Lower leg skin (tissue), 4 donors: ENCODE data around the gene UGT3A2. TPM values are rescaled to one million over a fixed set of nuclear protein-coding genes. Genes with fewer than 3 reads are reported as not detected.

Experiments used
- DNase-seq, 2 donors: peaks; one replicate each; pipeline ENCODE4 v3.0.0-alpha.2; 2019; ENCODE audit warnings: low spot score in 2 of 2
- H3K4me3 ChIP-seq: fragments of 200-600 bp; sonication (generic); 2 replicates; pipeline ENCODE4 v1.5.1; 2017; ENCODE audit warnings: mild to moderate bottlenecking, low read depth; ENCODE audit not compliant: poor library complexity, severe bottlenecking
- POLR2A ChIP-seq, 2 donors: fragments of 450-650 bp; IDR thresholded peaks; one replicate each; pipeline ENCODE4 v1.6.1; 2016 to 2017; ENCODE audit warnings: antibody characterized with exemption in 2 of 2, mild to moderate bottlenecking in 1 of 2, moderate library complexity in 1 of 2
- whole genome bisulfite sequencing, 2 donors: methylation state at CpG; one replicate each; pipeline ENCODE4 v1.1.5; 2018; 5-methylcytosine and 5-hydroxymethylcytosine counted together
- intact Hi-C: fragments of 100-400 bp; cut with DNase I; formaldehyde crosslinking; loops from one replicate; pipeline ENCODE4 v1.15.0; 2023; ENCODE audit warnings: low total_unique reads
- total RNA-seq, 4 donors: library from RNA; depleted of rRNA; stranded (reverse); fragments of >200 nt; gene quantifications; one replicate each; pipeline ENCODE4 v1.1.0, GENCODE V29; 2016
- TF ChIP-seq, protein P1 (sequence below), 3 donors: fragments of 450-650 bp; IDR thresholded peaks; one replicate each; pipeline ENCODE4 v1.5.1; 2016; ENCODE audit warnings: antibody characterized with exemption in 3 of 3, mild to moderate bottlenecking in 3 of 3, moderate library complexity in 2 of 3

Gene UGT3A2
- total RNA-seq, 4 donors from 2014 or later = 3.1 to 38.2 (median 7.7) TPM

DNA sequence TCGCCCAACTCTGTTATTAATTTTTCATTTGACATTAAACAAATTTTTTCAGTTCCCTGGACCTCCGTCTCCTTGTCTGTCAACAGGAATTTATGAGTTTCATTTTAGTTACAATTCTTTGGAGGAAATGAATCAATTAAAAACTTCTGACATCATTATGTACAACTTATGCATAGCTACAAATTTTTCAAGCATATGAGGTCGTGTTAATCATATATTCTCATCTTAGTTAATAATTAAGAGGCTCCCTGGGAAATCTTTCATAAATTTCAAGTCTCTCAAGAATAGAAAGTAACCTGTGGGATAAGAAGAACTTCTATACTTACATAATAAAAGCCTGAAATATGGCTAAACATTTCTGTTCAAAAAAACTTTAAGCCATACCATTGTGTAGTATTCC lies 78.9 kb downstream of the UGT3A2 start:
- intact Hi-C loops = no loop called here
- no peak for TF ChIP-seq POLR2A (IDR thresholded peaks at IDR 0.05)
- TF ChIP-seq, protein P1, sequence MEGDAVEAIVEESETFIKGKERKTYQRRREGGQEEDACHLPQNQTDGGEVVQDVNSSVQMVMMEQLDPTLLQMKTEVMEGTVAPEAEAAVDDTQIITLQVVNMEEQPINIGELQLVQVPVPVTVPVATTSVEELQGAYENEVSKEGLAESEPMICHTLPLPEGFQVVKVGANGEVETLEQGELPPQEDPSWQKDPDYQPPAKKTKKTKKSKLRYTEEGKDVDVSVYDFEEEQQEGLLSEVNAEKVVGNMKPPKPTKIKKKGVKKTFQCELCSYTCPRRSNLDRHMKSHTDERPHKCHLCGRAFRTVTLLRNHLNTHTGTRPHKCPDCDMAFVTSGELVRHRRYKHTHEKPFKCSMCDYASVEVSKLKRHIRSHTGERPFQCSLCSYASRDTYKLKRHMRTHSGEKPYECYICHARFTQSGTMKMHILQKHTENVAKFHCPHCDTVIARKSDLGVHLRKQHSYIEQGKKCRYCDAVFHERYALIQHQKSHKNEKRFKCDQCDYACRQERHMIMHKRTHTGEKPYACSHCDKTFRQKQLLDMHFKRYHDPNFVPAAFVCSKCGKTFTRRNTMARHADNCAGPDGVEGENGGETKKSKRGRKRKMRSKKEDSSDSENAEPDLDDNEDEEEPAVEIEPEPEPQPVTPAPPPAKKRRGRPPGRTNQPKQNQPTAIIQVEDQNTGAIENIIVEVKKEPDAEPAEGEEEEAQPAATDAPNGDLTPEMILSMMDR (IDR thresholded peaks at IDR 0.05) = no peak
- 44 to 55% methylated on average over 3 of the region's 3 CpGs for WGBS, 2 donors

More for the DNA sequence above, 78.9 kb downstream of the UGT3A2 start:
- H3K4me3 ChIP-seq = no peak overlapping the region
- no peak for DNase-seq

Other genes with a start within 250 kb of the UGT3A2 start
- 1 to 10 TPM; 1.4 to 5.5 (median 4.4) TPM for gene IL7R, start 210.0 kb downstream of the UGT3A2 start, total RNA-seq
- gene CAPSL, start 128.3 kb downstream of the UGT3A2 start, total RNA-seq = not detected
- gene UGT3A1, start 75.5 kb downstream of the UGT3A2 start, total RNA-seq = under 1 TPM in 1 of 4 donors, not detected in 3; 0.23 TPM
- 10 to 100 TPM in 3 of 4 donors, 1 to 10 TPM in 1; 8.1 to 22.4 (median 11.3) TPM for gene LMBRD2, start 85.0 kb upstream of the UGT3A2 start, total RNA-seq
- gene SKP2, start 85.2 kb upstream of the UGT3A2 start, total RNA-seq = 10 to 100 TPM in 1 of 4 donors, 1 to 10 TPM in 3; 6.9 to 12.8 (median 8.6) TPM
- gene NADK2, start 175.0 kb upstream of the UGT3A2 start, total RNA-seq = 10 to 100 TPM; 10.0 to 18.4 (median 14.8) TPM
- 1 to 10 TPM in 3 of 4 donors, under 1 TPM in 1; 0.25 to 2.0 (median 1.5) TPM for gene RANBP3L, start 235.0 kb upstream of the UGT3A2 start, total RNA-seq